ENCODE results near the gene TRIM9.

- TF ChIP-seq CTCF (conservative IDR thresholded peaks at IDR 0.05; ENCODE audit: low read depth in 2 of 2) (no peak), REST (IDR thresholded peaks at IDR 0.05; ENCODE audit: unreplicated experiment) (no peak)
Observed at GRCh38 chr14:51041108-51041531, 53.8 kb downstream of the TRIM9 start.
